Thoracic aorta (tissue), 2 donors: ENCODE data around the gene PIEZO2. TPM values are rescaled to one million over a fixed set of nuclear protein-coding genes. Genes with fewer than 3 reads are reported as not detected.

Experiments used
- ATAC-seq: fragments of 150-250 bp; one replicate; pipeline ENCODE4 v1.8.0; 2017; ENCODE audit warnings: low read depth; ENCODE audit not compliant: insufficient number of reproducible peaks, low FRiP score
- DNase-seq: peaks from one replicate; pipeline ENCODE4 v3.0.0-alpha.2; 2020; ENCODE audit warnings: low spot score
- H3K27ac ChIP-seq, 2 donors: fragments of 200-600 bp; sonication (generic); 1 replicate in 1 of 2; 2 replicates in 1 of 2; pipeline ENCODE4 v1.5.1; 2016; ENCODE audit warnings: mild to moderate bottlenecking in 2 of 2, moderate library complexity in 2 of 2
- H3K27me3 ChIP-seq: fragments of 200-600 bp; sonication (generic); replicated peaks from 2 replicates; pipeline ENCODE4 v1.6.0; 2016; ENCODE audit warnings: mild to moderate bottlenecking; ENCODE audit not compliant: insufficient read depth
- H3K36me3 ChIP-seq: fragments of 200-600 bp; sonication (generic); one replicate; pipeline ENCODE4 v1.5.1; 2016
- H3K4me1 ChIP-seq, 2 donors: fragments of 200-600 bp; sonication (generic); 1 replicate in 1 of 2; 2 replicates in 1 of 2; pipeline versions ENCODE4 v1.5.1 to v1.6.0; 2016; ENCODE audit warnings: low read depth in 2 of 2, mild to moderate bottlenecking in 1 of 2; ENCODE audit not compliant: control insufficient read depth in 1 of 2
- H3K4me3 ChIP-seq: fragments of 200-600 bp; sonication (generic); 2 replicates; pipeline ENCODE4 v1.5.1; 2016; ENCODE audit warnings: mild to moderate bottlenecking
- H3K9me3 ChIP-seq: fragments of 200-600 bp; sonication (generic); 2 replicates; pipeline ENCODE4 v1.5.1; 2016
- total RNA-seq, 2 donors: library from RNA; depleted of rRNA; stranded (reverse); fragments of >200 nt; gene quantifications; one replicate each; pipeline versions ENCODE4 v1.1.0 to v1.2.3, GENCODE V29; 2016
- TF ChIP-seq, protein P1 (sequence below): fragments of 200-600 bp; sonication (generic); IDR thresholded peaks from one replicate; pipeline ENCODE4 v1.5.1; 2019; ENCODE audit warnings: antibody characterized with exemption

Gene PIEZO2
- total RNA-seq, 2 donors from 2014 or later = 8.3 to 10.3 TPM

DNA sequence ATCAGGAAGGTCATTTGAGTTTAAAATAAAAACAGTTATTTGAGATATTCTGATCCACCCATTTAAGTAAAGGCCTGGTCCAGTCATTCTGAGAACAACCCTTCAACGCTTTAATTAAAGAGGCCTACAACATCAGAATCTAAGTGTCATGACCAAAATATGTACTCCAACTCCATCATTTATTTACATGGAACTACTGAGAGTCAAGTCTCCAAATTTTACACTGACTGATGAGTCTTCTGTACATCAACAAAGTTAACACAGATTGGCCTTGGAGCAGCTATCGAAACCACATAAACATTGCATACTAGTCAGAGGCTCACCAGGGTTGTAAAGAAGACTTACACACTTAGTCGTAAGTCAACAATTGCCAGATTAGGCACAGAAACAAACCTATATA, 37.1 kb downstream of the PIEZO2 start:
- H3K4me1 ChIP-seq = no peaks in the 10 kb centered on the region
- no peaks in the 10 kb centered on the region for H3K9me3 ChIP-seq
- ATAC-seq (no peak), DNase-seq (no peak)
- no peak overlapping the region for H3K27ac ChIP-seq
- no peak overlapping the region for H3K4me3 ChIP-seq
- TF ChIP-seq, protein P1, sequence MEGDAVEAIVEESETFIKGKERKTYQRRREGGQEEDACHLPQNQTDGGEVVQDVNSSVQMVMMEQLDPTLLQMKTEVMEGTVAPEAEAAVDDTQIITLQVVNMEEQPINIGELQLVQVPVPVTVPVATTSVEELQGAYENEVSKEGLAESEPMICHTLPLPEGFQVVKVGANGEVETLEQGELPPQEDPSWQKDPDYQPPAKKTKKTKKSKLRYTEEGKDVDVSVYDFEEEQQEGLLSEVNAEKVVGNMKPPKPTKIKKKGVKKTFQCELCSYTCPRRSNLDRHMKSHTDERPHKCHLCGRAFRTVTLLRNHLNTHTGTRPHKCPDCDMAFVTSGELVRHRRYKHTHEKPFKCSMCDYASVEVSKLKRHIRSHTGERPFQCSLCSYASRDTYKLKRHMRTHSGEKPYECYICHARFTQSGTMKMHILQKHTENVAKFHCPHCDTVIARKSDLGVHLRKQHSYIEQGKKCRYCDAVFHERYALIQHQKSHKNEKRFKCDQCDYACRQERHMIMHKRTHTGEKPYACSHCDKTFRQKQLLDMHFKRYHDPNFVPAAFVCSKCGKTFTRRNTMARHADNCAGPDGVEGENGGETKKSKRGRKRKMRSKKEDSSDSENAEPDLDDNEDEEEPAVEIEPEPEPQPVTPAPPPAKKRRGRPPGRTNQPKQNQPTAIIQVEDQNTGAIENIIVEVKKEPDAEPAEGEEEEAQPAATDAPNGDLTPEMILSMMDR = no peak
- H3K27me3 ChIP-seq = no peaks in the 10 kb centered on the region
- no peaks in the 10 kb centered on the region for H3K36me3 ChIP-seq

DNA sequence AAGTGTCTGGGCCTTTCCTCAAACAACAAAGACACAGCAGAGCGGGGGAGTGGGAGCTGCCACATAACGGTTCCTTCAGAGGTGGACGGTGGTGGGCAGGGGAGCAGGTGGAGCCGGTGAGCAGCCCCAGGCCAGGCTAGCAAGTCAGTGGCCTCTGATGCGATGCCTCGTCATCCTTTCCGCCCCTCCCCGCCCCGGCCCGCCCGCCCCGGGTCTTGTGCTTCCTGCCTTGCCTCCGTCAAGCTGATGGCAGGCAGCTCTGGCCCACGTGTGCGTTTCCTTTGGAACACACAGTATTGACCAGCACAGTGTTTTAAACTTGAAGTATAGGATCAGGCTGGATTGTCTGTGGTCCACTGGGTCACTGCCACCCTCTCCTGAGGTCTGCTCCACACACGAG, 38.9 kb downstream of the PIEZO2 start:
- ATAC-seq (no peak), DNase-seq (no peak)
- Histone ChIP-seq H3K27ac (no peak overlapping the region), H3K27me3 (no peaks in the 10 kb centered on the region), H3K9me3 (no peaks in the 10 kb centered on the region), H3K4me1 (no peaks in the 10 kb centered on the region), H3K4me3 (no peak overlapping the region), H3K36me3 (no peaks in the 10 kb centered on the region)
- TF ChIP-seq, protein P1 = no peak

DNA sequence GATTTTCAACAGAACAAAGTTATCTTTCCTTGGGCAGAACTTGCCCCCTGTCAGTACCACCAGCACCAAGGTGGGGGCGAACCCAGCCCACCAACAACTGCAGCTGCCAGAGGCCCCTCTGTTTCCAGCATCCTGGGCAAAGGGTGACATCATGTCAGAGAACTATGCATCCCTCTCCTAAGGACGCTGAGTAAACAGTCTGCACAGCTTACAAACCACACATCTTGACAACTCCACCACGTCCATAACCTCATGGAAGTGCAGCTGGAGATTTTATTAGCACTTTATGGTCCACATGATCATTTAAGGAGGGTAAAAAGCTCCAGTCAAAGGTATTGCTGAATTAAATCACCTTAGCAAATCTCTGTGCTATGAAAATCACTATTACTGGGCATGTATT, 40.4 kb downstream of the PIEZO2 start:
- ATAC-seq (no peak), DNase-seq (no peak)
- TF ChIP-seq, protein P1 = no peak
- no peaks in the 10 kb centered on the region for H3K9me3 ChIP-seq
- H3K4me1 ChIP-seq = no peaks in the 10 kb centered on the region
- no peaks in the 10 kb centered on the region for H3K27me3 ChIP-seq
- no peak overlapping the region for H3K4me3 ChIP-seq
- H3K27ac ChIP-seq = no peak overlapping the region
- no peaks in the 10 kb centered on the region for H3K36me3 ChIP-seq

DNA sequence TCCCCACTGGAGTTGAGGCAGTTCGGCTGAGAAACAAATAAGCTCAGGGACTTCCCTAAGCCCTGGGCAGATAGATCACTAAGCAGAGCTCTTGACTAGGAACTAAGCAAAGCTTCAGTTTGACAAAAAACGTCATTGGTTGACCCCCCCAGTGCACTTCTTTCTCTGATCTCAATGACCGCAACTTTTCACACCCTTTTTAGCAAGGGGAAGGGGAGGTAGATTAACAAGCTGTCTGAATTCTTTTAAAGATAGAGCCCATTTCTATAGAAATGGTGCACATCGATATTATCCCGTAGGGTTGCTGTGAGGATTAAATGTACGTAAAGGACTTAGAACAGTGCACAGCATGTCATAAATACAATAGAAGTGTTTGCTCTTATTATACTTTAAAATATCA, 42.5 kb downstream of the PIEZO2 start:
- Histone ChIP-seq H3K36me3 (no peaks in the 10 kb centered on the region), H3K4me1 (no peaks in the 10 kb centered on the region), H3K4me3 (no peak overlapping the region), H3K27ac (no peak overlapping the region), H3K9me3 (no peaks in the 10 kb centered on the region), H3K27me3 (no peaks in the 10 kb centered on the region)
- TF ChIP-seq, protein P1 = no peak
- DNase-seq = no peak
- ATAC-seq = no peak

DNA sequence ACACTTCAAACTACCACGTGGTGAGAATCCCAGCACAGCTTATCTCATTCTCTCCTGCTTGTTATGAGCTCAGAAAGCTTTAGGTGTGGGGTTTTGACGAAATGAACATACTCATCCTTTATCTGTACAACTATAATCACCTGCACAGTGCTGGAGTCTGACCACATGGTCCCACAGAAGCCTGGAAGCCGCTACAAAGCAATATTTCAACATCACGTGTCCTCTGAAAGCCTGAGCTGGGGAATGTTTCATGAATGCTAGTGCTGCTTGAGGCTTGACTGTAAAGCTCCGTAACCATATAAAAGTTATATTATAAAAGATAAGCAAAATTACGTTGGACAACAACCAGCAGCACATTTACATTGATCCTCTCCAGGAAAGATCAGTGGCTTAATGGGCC, 43.9 kb downstream of the PIEZO2 start:
- Histone ChIP-seq H3K27ac (no peak overlapping the region), H3K4me1 (no peaks in the 10 kb centered on the region), H3K36me3 (no peaks in the 10 kb centered on the region), H3K27me3 (no peaks in the 10 kb centered on the region), H3K9me3 (no peaks in the 10 kb centered on the region), H3K4me3 (no peak overlapping the region)
- no peak for ATAC-seq
- TF ChIP-seq, protein P1 = no peak
- DNase-seq = no peak
